ENCODE measurements around the gene ACY1.

Gene ACY1

GRCh38 chr3:52010431-52010830 is 27.1 kb downstream of the ACY1 start:
- DNase-seq = no peak

GRCh38 chr3:52012699-52013098 is 29.4 kb downstream of the ACY1 start:
- no peak for DNase-seq

GRCh38 chr3:52013802-52014598 is 30.7 kb downstream of the ACY1 start:
- DNase-seq = no peak

GRCh38 chr3:52014613-52015012 is 31.3 kb downstream of the ACY1 start:
- DNase-seq = no peak

- no peak for DNase-seq
Observed at GRCh38 chr3:52015438-52016228, 32.3 kb downstream of the ACY1 start.

GRCh38 chr3:52017586-52017985 is 34.3 kb downstream of the ACY1 start:
- DNase-seq = no peak

- DNase-seq = no peak
Observed at GRCh38 chr3:52018319-52019000, 35.1 kb downstream of the ACY1 start.

- DNase-seq = no peak
Observed at GRCh38 chr3:52019352-52020080, 36.2 kb downstream of the ACY1 start.

DNA sequence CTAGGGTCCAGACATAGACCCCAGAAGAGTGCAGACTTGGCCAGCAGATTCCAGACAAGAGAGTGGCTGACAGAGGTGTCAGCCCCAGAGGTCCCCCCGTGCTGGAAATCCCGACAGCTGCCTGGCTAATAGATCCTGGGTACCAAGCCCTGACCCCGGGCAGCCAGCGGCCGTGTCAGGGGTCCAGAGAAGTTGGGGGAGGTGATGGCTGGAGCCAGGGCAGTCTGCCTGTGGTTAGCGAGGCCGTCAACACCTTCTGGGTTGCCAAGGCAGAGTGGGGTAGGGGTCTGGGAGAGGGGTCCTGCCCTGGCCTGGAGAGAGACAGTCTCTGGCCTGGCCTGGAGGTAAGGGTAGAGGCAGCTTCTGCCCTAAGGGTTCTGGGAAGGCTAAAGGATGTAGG is 37.5 kb downstream of the ACY1 start:
- no peak for DNase-seq

DNA sequence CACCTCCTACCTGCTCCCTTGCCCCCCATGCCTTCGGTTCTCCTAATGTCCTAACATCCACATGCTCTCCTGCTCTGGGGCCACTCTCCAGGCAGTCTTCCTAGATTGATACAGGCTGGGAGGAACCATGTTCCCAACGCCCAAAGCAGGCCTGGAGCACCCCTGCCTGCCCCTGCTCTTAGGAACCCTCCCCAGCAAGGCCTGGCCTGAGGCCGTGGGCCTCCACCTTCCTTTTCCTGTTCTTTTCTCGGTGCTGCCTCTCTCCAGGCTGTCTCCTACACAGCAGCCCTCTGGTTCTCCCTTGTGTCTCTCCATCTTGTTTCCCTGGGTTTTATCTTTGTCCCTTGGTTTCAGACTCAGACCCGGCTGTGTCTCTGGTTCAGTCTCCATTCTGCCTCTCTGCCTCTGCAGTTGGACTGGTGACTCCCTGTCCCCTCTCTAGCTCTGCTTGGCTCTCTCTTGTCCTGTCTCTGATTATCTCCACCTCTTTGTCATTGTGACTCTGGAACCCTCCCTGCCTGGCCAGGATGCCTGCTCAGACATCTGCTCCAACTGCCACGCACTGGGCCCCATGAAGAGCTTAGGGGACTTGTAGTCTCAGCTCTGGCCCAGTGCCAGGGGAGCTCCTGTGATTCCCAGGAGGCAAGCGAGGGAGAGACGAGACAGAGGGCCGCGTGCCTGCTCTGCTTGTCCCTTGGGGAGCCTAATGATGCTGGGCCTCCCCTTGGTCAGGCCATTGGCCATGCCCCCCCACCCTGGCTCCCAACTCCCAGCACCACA is 38.3 kb downstream of the ACY1 start:
- no peak for DNase-seq

GRCh38 chr3:52022323-52023100 is 39.2 kb downstream of the ACY1 start:
- no peak for DNase-seq

DNA sequence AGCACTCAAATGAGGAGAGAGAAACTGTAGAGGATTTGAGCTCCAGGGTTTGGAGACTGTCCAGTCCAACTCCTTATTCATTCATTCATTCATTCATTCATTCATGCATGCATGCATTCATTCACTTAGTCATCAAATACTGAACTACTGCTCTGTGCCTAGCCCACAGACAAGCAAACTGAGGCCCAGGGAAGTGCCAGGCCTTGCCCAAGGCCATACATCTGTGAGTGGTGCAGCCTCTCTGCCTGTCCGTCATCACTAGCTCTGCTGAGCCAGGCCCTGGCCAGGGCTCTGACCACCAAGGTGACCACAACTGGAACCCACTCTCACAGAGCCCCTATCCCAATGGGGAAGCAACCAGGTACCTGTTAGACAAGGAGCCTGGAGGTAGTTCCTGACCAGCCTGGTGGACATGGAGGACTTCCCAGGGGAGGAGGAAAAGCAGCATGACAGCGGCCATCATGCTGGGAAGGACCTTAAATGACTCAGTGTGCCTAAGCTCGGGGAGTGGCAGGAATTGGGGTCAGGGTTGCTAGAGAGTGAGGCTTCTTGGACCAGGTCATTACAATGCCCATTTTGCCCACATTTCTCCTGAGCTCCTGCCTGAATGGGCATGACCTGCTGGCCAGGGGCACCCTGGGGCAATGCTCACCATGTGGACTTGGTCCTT is 39.9 kb downstream of the ACY1 start:
- DNase-seq = no peak

DNA sequence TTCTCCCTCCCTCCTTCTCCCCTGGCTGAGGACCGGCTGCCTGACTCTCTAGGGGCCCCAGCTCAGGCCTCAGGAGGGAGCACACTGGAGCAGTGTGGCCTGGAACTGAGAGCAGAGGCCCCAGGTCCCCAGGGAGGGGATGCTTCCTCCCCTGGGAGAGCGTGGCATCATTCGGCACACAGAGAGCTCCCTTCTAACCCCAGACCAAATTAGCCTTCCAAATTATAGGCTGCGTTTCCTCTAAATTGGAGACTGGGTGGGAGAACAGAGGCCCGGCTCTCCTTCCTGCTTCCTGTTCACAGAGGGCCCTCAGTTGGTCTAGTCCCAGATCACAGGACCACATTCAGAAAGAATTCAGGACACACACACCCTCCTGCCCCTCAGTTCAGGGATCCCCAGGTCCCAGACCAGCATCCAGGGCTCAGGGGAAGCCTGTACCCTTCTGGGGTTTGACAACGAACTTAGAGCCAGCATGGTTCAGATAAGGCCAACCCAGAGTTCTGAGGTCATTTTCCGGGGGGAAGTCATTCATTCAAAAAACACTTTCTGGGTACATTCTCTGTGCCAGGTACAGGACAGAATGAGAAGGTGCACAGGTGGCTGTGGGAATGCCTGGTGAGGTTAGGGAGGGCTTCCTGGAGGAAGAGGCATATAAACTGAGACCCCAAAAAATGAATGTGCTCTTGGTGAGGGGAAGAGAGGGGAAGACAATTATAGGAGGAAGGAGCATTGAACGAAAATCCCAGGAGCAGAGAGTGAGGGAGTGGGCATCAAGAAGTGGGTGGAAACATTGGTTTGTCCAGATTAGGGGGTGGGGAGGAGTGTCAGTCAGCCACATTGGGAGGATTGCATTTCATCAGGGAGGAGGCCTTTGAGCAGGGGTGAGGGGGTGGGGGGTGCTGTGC is 40.8 kb downstream of the ACY1 start:
- DNase-seq = no peak

GRCh38 chr3:52024765-52025452 is 41.6 kb downstream of the ACY1 start:
- no peak for DNase-seq

GRCh38 chr3:52025453-52025852 is 42.1 kb downstream of the ACY1 start:
- no peak for DNase-seq

- no peak for DNase-seq
Observed at GRCh38 chr3:52026041-52026440, 42.7 kb downstream of the ACY1 start.

DNA sequence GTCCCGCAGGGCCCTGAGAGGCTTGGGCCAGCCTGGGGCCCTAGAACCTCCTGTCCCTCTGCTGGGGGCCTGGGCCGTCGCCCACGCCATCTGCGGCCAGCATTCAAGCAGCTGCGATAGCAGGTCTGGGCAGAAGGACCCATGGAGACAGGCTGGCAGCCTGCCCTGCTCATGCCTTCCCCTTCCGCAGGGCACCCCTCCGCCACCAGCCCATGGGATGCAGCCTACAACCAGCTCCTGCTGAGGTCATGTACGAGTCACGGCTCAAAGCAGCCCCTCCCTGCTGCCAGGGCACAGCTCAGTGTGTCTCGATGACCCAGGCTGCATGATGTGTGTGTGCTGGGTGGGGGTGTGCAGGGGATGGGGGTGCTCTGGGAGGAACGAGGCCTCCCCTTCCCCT is 45.2 kb downstream of the ACY1 start:
- no peak for DNase-seq

- no peak for DNase-seq
Observed at GRCh38 chr3:52029053-52029452, 45.7 kb downstream of the ACY1 start.

GRCh38 chr3:52029535-52029934 is 46.2 kb downstream of the ACY1 start:
- no peak for DNase-seq

Data from stimulated activated CD4-positive, alpha-beta T cell treated with anti-CD3 and anti-CD28 coated beads, Interleukin-4, amount 100 ng/mL, for 24 hours (primary cell).